HG02571 (cell line): ENCODE measurements around the gene YIF1A.
A peak's percentile ranks its signal among the peaks of the same experiment; 100 is the strongest.
"Not testable (repeated sequence)": the region's sequence is repeated elsewhere in the genome, so short reads cannot be mapped to it uniquely, and the experiment has no call there.

Experiments
- ATAC-seq: cut with Tn5 transposase; IDR thresholded peaks from one replicate; pipeline ENCODE4 v1.9.1; 2021; ENCODE audit warnings: mild to moderate bottlenecking, moderate library complexity; ENCODE audit not compliant: unreplicated experiment

YIF1A gene

GRCh38 chr11:66326261-66327111 lies 37.5 kb upstream of the YIF1A start:
- ATAC-seq, result no peak

- no peak for ATAC-seq
These were observed 36.3 kb upstream of the YIF1A start for GRCh38 chr11:66325263-66325671.

GRCh38 chr11:66324664-66325063 lies 35.7 kb upstream of the YIF1A start:
- ATAC-seq, result no peak

- no peak for ATAC-seq
These were observed 34.7 kb upstream of the YIF1A start for GRCh38 chr11:66323684-66324083.

DNA sequence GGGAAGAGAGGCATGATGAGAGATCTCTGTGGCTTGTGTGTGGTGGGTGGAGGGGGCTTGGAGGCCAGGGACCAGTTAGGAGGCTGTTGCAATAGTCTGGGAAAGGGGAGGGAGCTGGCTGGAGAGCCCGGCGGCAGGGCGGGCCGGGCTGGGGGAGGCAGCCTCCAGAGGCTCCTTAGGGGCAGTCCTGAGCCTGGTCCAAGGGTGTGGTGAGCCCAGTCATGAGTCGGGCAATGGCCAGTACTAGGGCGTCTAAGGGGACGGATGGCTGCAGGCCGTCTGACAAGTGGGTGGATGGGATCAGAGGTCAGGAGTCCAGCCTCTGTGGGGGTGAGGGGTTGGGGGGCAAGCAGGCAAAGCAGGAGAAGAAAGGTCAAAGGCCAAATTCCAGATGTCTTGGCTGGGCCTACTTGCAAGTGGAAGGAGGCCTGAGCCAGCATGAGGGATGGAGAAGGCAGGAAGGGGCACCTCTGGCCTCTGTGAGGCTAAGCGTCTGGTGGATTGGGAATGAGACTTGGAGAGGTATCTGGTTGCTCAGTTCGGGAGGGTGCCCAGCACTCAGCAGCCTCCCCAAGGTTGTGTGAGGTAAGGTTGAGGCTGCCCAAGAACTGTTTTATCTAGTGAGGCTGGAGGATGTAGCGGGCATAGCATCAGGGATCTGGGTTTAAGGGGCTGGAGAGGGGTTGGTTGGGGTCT lies 33.9 kb upstream of the YIF1A start:
- no peak for ATAC-seq

GRCh38 chr11:66321606-66322005 lies 32.7 kb upstream of the YIF1A start:
- ATAC-seq, result no peak

- not testable (repeated sequence) for ATAC-seq
These were observed 31.8 kb upstream of the YIF1A start for GRCh38 chr11:66320748-66321147.

DNA sequence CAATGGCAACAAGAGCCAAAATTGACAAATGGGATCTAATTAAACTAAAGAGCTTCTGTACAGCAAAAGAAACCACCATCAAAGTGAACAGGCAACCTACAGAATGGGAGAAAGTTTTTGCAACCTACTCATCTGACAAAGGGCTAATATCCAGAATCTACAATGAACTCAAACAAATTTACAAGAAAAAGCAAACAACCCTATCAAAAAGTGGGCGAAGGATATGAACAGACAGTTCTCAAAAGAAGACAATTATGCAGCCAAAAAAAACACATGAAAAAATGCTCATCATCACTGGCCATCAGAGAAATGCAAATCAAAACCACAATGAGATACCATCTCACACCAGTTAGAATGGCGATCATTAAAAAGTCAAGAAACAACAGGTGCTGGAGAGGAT lies 31.3 kb upstream of the YIF1A start:
- not testable (repeated sequence) for ATAC-seq

DNA sequence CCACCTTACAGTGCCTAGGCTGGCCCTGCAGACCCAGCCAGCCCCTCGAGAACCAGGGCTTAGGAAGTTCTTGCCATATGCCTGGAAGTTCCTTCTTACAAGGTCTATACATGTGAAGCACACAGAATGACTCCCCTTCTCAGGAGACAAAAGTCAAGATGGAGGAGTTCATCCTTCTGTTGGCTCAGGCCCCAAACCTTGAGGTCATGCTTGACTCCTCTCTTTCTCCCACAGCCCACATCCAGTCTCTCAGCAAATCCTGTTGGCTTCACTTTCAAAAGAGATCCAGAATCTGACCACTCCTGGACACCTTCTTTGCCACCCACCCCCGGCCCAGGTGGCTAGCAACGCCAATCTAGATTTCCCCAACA lies 29.6 kb upstream of the YIF1A start:
- no peak for ATAC-seq

- no peak for ATAC-seq
These were observed 29.0 kb upstream of the YIF1A start for GRCh38 chr11:66317723-66318599.

DNA sequence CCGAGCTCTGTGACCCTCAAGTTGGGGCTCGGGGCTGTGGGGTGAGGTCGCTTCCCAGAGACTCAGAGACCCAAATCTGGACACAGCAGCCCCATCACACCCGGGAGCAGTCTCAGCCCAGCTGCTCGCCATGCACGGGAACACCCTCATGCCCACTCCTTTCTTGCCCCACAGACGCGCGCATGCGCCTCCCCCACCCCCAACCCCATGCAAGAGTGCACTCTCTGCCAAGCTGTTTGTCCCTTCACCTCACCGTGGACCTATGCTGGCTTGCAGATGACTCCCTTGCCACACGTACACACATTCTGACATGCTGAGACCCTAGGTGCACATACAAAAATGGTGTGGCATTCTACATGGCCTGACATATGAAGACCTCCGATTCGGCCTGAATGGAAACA lies 28.4 kb upstream of the YIF1A start:
- no peak for ATAC-seq

GRCh38 chr11:66316849-66317251 lies 27.9 kb upstream of the YIF1A start, which contains the start of gene CD248:
TSS of gene CD248 (minus strand) at chr11:66317044. CDS start at chr11:66317027, 17 bp downstream.
- ATAC-seq, result no peak

- no peak for ATAC-seq
These were observed 27.2 kb upstream of the YIF1A start for GRCh38 chr11:66315921-66316811.

- no peak for ATAC-seq
These were observed 26.5 kb upstream of the YIF1A start for GRCh38 chr11:66315498-66315885.

DNA sequence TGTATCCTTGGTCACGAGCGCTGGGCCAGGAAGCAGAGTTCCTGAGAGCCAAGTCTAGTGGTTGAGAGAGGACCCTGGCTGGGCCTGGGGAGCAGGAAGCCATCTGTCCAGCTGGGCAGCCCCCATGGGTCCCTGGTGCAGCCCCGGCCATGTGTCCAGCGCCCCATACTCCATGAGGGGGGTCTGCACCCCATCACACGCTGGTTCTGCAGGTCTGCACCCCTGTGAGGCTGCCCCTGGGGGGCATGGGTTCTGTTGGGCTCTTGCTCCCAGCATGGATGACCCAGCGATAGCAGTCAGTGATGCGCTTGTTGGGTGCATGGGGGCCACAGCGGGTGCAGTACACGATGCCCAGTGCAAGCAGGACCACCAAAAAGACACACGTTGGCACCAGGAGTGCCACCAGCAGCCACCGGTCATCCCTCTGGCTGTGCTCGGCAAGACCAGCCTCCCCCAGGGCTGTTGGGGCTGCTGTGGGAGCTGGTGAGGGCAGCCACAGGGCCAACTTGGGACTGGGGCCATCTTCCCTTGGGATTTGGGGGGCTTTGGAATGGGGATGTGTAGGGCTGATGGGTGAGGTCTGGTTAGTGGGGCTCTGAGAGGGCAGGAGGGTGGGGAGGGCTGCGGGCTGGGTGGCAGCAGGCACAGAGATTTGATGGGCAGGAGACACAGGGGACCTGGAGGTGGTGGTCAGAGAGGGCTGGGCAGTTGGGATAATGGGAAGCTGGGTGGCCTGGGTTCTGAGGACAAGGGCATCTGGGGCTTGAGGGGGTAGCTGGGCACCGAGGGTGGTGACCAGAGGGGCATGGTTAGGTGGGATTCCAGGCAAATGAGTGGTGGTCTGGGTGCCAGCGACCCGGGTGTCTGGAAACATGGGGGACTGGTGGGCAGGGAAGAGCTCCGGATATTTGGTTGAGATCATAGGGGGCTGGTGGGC lies 25.9 kb upstream of the YIF1A start:
- no peak for ATAC-seq

GRCh38 chr11:66314186-66314501 lies 25.2 kb upstream of the YIF1A start:
- ATAC-seq, result no peak

GRCh38 chr11:66313321-66314185 lies 24.6 kb upstream of the YIF1A start:
- ATAC-seq, result no peak

DNA sequence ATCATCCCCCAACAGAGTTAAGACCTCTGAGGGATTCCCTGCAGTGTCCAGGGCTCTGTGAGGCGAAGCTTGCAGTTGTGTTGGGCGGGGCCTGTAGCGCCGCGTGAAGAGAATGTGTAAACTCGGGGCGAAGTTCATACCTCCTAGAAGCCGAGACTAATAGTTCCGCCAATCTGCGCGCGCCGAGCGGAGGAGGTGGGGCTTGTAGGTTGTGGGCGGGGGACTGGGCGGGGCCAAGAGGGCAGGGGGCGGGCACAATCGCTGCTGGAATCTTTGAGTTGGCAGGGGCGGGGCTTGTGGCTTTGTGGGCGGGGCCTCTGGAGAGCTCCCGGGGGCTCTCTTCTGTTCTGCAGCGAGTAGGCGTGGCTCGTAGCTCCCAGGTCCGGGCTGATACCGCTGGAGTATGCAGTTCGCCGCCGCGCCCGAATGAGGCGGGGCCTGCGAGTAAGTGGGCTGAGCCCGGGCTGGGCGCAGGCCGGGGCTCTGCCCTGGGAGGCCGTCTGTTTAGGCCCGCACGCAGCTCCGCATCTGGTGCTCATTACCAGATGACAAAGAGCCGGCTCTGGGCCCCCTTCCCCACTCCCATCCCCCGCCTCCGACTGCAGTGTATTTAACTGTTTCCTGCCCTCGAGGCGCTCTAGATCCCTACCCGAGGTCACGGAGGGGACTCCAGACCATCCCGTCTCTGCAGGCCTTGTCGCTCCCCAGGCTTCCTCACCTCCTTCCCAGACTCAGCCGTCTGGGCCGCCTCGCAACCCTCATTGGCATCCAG lies 23.8 kb upstream of the YIF1A start:
- ATAC-seq, result peak; percentile 49
